ENCODE results near the gene PARP9.
"Not testable (repeated sequence)": the region's sequence is repeated elsewhere in the genome, so short reads cannot be mapped to it uniquely, and the experiment has no call there.

Gene PARP9

GRCh38 chr3:122576174-122576940, 12.3 kb upstream of the PARP9 start:
- DNase-seq (ENCODE audit: low read depth in 3 of 3, low spot score in 1 of 3), result no peak

- no peak for DNase-seq (ENCODE audit: low read depth in 3 of 3, low spot score in 1 of 3)
Measured at GRCh38 chr3:122572940-122573412, 8.9 kb upstream of the PARP9 start.

GRCh38 chr3:122568755-122569154, 4.7 kb upstream of the PARP9 start:
- no peak for DNase-seq (ENCODE audit: low read depth in 3 of 3, low spot score in 1 of 3)

GRCh38 chr3:122568131-122568530, 4.0 kb upstream of the PARP9 start:
- not testable (repeated sequence) for DNase-seq (ENCODE audit: low read depth in 3 of 3, low spot score in 1 of 3)

- no peak for DNase-seq (ENCODE audit: low read depth in 3 of 3, low spot score in 1 of 3)
Measured at GRCh38 chr3:122563717-122564025, 429 bp downstream of the PARP9 start.

- DNase-seq (ENCODE audit: low read depth in 3 of 3, low spot score in 1 of 3), result no peak
Measured at GRCh38 chr3:122562923-122563716, 980 bp downstream of the PARP9 start.

GRCh38 chr3:122560680-122561079, 3.4 kb downstream of the PARP9 start:
- peak in 1 of 3 donors; percentile 20 for DNase-seq (ENCODE audit: low read depth in 3 of 3, low spot score in 1 of 3)

- no peak for DNase-seq (ENCODE audit: low read depth in 3 of 3, low spot score in 1 of 3)
Measured at GRCh38 chr3:122559906-122560305, 4.2 kb downstream of the PARP9 start.

GRCh38 chr3:122558605-122559004, 5.5 kb downstream of the PARP9 start:
- DNase-seq (ENCODE audit: low read depth in 3 of 3, low spot score in 1 of 3), result no peak

GRCh38 chr3:122557356-122557755, 6.7 kb downstream of the PARP9 start:
- DNase-seq (ENCODE audit: low read depth in 3 of 3, low spot score in 1 of 3), result no peak

GRCh38 chr3:122555275-122556071, 8.6 kb downstream of the PARP9 start:
- DNase-seq (ENCODE audit: low read depth in 3 of 3, low spot score in 1 of 3), result no peak

GRCh38 chr3:122553171-122553570, 10.9 kb downstream of the PARP9 start:
- DNase-seq (ENCODE audit: low read depth in 3 of 3, low spot score in 1 of 3), result no peak

- no peak for DNase-seq (ENCODE audit: low read depth in 3 of 3, low spot score in 1 of 3)
Measured at GRCh38 chr3:122548619-122549018, 15.5 kb downstream of the PARP9 start.

- DNase-seq (ENCODE audit: low read depth in 3 of 3, low spot score in 1 of 3), result no peak
Measured at GRCh38 chr3:122548076-122548475, 16.0 kb downstream of the PARP9 start.

GRCh38 chr3:122546151-122546550, 17.9 kb downstream of the PARP9 start:
- no peak for DNase-seq (ENCODE audit: low read depth in 3 of 3, low spot score in 1 of 3)

GRCh38 chr3:122538956-122539490, 25.1 kb downstream of the PARP9 start:
- DNase-seq (ENCODE audit: low read depth in 3 of 3, low spot score in 1 of 3), result no peak

- no peak for DNase-seq (ENCODE audit: low read depth in 3 of 3, low spot score in 1 of 3)
Measured at GRCh38 chr3:122536632-122537001, 27.5 kb downstream of the PARP9 start.

- DNase-seq (ENCODE audit: low read depth in 3 of 3, low spot score in 1 of 3), result no peak
Measured at GRCh38 chr3:122535964-122536631, 28.0 kb downstream of the PARP9 start.

- DNase-seq (ENCODE audit: low read depth in 3 of 3, low spot score in 1 of 3), result no peak
Measured at GRCh38 chr3:122533931-122534334, 30.2 kb downstream of the PARP9 start.

GRCh38 chr3:122533480-122533879, 30.6 kb downstream of the PARP9 start:
- no peak for DNase-seq (ENCODE audit: low read depth in 3 of 3, low spot score in 1 of 3)

- no peak for DNase-seq (ENCODE audit: low read depth in 3 of 3, low spot score in 1 of 3)
Measured at GRCh38 chr3:122530164-122530563, 33.9 kb downstream of the PARP9 start.

Data from stimulated activated CD4-positive, alpha-beta T cell treated with anti-CD3 and anti-CD28 coated beads, TNF-alpha, amount 100 ng/mL, for 1 hour (primary cell).